LNCAP (cell line): ENCODE measurements around the gene NLN.

Source experiments
- CTCF ChIP-seq: fragments of 450-650 bp; IDR thresholded peaks from 2 replicates; pipeline ENCODE4 v1.5.1; 2017; ENCODE audit warnings: mild to moderate bottlenecking

NLN gene

GRCh38 chr5:65696892-65697291 is 25.1 kb upstream of the NLN start:
- TF ChIP-seq CTCF = no peak

GRCh38 chr5:65699338-65699737 is 22.7 kb upstream of the NLN start:
- no peak for TF ChIP-seq CTCF

GRCh38 chr5:65702036-65702435 is 20.0 kb upstream of the NLN start:
- TF ChIP-seq CTCF = no peak

- no peak for TF ChIP-seq CTCF
These were observed 17.3 kb upstream of the NLN start for GRCh38 chr5:65704621-65705239.

GRCh38 chr5:65707663-65708062 is 14.3 kb upstream of the NLN start:
- no peak for TF ChIP-seq CTCF

- no peak for TF ChIP-seq CTCF
These were observed 13.9 kb upstream of the NLN start for GRCh38 chr5:65708145-65708544.

- TF ChIP-seq CTCF = no peak
These were observed 3.3 kb upstream of the NLN start for GRCh38 chr5:65718576-65719310.
